ENCODE measurements around the gene CXCR3.
"Not testable (repeated sequence)": the region's sequence is repeated elsewhere in the genome, so short reads cannot be mapped to it uniquely, and the experiment has no call there.

Gene CXCR3

GRCh38 chrX:71607488-71607887 lies 10.8 kb downstream of the CXCR3 start:
- no peak for DNase-seq

- DNase-seq: no peak
Measured at GRCh38 chrX:71606536-71607216, 11.6 kb downstream of the CXCR3 start.

GRCh38 chrX:71604796-71605568 lies 13.3 kb downstream of the CXCR3 start:
- no peak for DNase-seq

GRCh38 chrX:71604141-71604540 lies 14.2 kb downstream of the CXCR3 start:
- DNase-seq: no peak

GRCh38 chrX:71603618-71604017 lies 14.7 kb downstream of the CXCR3 start:
- DNase-seq: no peak

GRCh38 chrX:71599965-71600364 lies 18.3 kb downstream of the CXCR3 start:
- DNase-seq: no peak

GRCh38 chrX:71593210-71593609 lies 25.1 kb downstream of the CXCR3 start:
- DNase-seq: not testable (repeated sequence)

- DNase-seq: no peak
Measured at GRCh38 chrX:71586929-71587328, 31.4 kb downstream of the CXCR3 start.

- no peak for DNase-seq
Measured at GRCh38 chrX:71581210-71581609, 37.1 kb downstream of the CXCR3 start.

GRCh38 chrX:71579990-71580380 lies 38.3 kb downstream of the CXCR3 start:
- DNase-seq: no peak

GRCh38 chrX:71579136-71579989 lies 38.9 kb downstream of the CXCR3 start:
- no peak for DNase-seq

GRCh38 chrX:71578253-71579135 lies 39.8 kb downstream of the CXCR3 start, which contains the start of gene GCNA:
Gene GCNA, plus strand, starts transcription at chrX:71578437. Its CDS starts 2,385 bp downstream, at chrX:71580822.
- no peak for DNase-seq

GRCh38 chrX:71577682-71578081 lies 40.6 kb downstream of the CXCR3 start:
- no peak for DNase-seq

- DNase-seq: no peak
Measured at GRCh38 chrX:71573590-71573989, 44.7 kb downstream of the CXCR3 start.

GRCh38 chrX:71571390-71571789 lies 46.9 kb downstream of the CXCR3 start:
- not testable (repeated sequence) for DNase-seq
